ENCODE data around the gene LGMN.
A peak's percentile ranks its signal among the peaks of the same experiment; 100 is the strongest.
"Not testable (repeated sequence)": the region's sequence is repeated elsewhere in the genome, so short reads cannot be mapped to it uniquely, and the experiment has no call there.

The LGMN gene

DNA sequence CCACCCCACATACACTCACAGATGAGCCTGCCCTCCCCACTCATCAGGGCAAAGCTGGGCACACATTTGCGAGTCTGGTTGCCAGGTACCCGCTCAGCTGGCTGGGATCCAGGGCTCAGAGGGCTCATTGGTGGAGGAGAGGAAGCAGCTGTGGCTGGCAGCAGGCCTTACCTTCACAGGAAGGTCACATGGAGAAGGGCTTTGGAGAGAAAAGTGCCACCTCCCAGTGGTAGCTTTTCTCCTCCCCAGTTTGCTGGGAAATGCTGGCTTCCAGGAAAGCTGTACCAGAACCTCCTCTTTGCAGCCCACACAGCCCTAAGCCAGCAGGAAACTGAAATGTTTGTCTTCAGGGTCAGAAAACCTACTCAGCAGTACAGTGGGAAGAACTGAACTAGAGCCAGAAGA, 55.6 kb downstream of the LGMN start:
- no peak for DNase-seq

DNA sequence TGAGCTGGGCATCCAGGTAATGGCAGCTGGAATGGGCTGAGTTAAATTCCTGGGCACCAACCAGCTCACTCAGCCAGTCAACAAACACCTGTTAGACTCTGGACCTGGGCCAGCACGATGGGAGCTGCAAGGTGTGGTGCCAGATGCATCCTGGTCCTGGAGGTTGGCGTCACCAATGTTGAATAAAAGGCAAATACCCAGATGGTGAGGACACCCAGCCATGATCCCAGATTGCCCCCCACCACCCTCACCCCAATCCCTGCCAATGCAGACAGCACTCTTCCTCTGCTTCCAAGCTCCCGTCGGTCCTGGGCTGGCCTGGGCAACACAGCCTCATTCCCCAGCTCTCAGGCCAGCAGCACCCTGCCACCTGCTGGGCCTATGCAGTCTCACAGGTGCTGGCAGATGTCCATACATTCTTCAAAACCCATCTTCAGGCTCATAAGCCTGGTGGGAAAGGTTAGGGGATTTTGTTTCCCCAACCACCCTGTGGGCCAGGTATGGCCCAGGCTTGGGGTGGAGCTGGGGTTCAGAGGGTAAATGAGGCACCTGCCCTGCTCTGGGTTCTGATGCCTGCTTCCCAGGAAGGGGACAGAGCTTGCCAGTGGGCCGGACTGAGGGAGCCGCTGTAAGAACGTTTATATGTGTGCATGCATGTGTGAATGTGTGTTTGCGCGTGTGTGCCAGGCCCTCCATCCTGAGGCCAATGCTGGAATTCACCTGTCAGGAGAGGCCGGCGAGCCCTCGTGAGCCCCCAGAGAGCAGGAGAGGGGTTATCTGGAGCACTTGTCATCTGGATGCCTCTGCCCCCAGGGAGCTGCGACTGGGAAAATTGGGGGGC, 58.0 kb downstream of the LGMN start:
- DNase-seq: no peak

DNA sequence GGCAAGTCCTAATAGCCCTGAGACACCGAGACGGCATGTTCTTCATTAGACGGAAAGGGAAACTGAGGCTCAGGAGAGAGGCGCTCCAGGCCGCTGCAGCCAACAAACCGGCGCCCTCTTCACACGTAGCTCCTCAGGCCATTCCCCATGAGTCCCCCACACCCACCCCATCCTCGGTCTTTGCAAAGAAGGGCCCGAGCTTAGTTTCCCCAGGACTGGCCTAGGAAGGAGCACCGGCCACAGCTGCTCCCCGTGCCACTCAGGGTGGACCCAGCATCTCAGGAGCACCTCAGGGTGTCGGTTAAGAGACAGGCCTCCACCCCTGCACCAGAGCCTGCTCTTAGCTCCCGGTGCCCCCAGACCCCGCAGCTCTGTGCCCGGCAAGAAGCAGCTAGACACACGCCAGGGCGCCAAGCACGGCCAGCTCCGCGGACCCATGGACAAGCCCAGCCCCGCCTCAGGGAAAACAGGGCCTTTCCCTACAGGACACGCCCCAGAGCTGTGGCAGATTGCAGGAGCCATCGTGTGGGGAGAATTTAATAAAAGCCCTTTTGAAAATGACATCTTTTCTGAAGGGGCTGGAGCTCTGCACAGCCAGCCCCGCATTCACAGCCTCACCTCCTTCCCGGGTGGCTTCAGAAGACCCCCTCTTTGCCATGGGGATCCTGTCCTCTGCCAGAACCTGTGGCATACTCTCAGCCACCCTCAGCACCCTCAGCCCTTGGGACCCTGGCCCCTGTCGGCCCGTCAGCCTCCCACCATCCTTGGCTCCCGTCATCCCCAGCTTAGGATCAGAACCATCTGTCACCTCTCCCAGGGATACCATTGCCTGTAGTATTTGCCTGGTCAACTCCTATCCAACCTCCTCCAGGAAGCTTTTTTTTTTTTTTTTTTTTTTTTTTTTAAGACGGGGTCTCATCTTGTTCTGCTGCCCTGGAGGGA, 59.7 kb downstream of the LGMN start:
- DNase-seq: no peak

DNA sequence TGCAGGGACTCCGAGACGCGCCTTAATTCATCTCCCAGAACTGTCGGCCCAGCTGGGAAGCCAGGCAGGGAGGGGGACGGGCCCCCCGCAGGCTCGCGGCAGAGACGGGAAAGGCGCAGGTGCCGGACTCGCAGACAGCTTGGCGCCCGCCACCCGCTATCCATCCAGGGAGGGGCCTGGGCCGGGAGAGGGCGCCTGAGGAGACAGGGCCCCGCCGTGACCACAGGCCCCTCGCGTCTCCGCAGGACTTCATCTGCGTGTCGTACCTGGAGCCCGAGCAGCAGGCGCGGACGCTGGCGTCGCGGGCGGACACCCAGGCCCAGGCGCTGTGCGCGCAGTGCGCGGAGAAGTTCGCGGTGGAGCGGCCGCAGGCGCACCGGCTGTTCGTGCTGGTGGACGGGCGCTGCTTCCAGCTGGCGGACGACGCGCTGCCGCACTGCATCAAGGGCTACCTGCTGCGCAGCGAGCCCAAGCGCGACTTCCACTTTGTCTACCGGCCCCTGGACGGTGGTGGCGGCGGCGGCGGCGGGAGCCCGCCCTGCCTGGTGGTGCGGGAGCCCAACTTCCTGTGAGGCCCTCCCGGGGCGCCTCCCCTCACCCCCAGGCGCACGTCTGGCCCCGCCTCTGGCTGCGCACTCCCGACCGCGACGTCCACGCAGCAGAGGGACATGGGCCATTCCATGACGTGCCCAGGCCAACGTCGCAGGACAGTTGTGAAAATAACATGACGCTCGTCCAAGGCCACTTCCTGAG, 60.6 kb downstream of the LGMN start:
- no peak for DNase-seq

DNA sequence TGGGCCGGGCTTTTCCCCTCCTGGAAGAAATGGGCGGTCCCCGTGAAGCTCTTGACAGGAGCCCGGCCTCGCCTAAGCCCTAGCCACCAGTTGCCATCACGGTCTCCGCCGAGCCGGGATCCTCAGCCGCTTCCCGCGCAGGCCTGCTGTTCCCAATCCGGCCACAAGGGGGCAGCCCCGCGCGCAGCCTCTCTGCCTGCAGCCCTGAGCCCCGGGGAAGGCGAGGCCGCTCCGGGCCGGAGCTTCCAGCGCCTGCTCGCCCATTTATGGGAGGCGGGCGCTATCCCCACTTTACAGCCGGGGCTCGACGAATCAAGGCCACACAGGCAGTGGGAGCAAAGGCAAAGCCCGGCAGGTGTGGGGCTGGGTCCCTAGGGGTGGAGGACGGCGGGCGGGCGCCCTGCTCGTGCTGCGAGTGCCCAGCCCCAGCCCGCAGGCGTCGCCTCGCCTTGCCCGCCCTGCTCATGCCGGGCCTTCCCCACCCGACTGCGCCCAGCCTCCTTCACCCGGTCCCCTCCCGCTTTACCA, 61.5 kb downstream of the LGMN start:
- DNase-seq: peak; percentile 90

DNA sequence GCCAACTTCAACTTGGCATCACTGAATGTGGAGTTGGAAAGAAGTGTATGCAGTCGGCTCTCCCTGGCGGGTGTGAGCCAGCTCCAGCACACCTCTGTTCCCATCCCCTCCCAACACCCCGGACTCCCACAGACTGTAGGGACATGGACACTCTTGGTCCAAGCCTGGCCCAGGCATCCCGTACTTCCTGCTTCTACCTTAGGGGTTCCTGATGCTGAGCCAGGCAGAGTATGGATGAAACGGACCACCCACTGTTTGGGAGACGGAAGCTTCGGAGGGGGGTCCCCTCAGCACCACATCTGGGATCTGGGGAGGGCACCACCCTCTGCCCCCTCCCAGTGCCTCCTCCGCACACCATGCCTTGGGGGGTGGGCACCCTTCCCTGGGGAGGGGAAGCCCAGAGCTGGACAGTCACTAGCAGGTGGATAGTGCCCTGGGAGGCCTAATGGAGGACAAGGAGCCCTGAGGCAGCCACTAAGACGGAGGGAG, 62.0 kb downstream of the LGMN start:
- DNase-seq: no peak

DNA sequence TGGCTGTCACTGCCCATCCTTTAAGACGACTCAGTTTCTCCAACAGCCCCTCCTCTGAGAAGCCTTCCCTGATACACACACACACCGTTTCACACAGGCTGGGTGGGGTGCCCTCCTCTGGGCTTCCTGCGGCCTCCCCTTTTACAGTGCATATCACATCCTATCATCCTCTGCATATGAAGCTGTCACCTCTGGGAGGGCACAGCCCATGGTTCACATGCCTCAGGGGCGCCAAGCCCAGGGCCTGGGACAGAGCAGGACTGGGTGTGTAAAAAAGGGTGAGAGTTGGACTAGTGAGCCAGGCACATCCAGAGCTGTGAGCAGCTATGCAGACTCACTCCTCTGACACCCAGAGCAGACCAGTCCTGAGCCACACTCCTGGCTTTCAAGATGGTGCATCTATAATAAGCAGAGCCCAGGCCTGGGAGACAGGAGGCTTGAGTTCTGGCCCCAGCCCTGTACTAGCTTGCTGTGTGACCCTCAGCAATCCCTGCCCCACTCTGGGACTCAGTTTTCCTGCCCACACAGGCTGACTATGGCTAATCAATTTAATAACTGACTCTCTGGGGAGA, 62.6 kb downstream of the LGMN start:
- DNase-seq: no peak

DNA sequence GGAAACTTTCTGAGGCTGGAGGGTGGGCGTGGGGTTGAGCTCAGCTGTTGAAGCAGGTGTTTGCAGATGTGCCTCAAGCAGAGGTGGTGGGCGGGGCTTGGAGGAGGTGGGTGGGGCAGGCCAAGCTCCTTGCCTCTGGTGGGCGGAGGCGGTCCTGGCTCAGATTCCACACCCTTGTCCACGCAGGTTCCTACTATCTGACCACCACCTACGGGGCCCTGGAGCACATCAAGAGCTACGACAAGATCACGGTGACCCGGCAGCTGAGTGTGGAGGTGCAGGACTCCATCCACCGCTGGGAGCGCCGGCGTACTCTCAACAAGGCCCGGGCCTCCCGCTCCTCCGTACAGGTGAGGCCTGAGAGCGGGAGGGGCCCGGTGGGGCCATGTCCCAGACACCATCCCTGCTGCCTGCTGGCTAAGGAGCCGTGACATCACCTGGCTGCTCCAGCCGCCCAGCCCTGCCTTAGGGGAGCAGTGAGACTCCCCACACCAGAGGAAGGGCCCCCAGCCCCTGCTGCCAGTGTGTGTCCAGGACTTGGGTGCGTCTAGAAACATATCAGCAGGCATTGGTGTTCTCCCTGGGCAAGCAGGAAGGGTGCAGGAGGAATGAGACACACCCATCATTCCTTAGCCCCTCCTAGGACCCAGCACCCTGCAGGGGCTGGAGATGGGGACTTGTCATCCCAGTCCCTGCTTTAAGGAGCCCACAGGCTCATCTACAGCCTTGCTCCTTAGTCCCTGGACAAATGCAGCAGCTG, 63.4 kb downstream of the LGMN start:
- DNase-seq: no peak

DNA sequence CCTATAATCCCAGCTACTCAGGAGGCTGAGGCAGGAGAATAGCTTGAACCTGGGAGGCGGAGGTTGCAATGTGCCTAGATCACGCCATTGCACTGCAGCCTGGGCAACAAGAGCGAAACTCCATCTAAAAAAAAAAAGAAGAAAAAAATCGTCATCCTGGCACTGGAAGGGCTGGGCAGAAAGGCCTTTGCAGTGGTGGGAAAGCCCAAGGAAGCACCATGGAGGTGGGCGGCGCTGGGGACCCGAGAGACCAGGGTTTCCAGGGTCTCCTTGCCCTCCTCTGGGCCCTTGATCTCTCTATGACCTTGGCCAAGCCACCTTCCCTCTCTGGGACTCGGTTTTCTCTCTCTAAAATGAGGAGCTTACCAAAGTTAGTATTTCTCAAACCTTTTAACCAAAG, 65.4 kb downstream of the LGMN start:
- DNase-seq: no peak

DNA sequence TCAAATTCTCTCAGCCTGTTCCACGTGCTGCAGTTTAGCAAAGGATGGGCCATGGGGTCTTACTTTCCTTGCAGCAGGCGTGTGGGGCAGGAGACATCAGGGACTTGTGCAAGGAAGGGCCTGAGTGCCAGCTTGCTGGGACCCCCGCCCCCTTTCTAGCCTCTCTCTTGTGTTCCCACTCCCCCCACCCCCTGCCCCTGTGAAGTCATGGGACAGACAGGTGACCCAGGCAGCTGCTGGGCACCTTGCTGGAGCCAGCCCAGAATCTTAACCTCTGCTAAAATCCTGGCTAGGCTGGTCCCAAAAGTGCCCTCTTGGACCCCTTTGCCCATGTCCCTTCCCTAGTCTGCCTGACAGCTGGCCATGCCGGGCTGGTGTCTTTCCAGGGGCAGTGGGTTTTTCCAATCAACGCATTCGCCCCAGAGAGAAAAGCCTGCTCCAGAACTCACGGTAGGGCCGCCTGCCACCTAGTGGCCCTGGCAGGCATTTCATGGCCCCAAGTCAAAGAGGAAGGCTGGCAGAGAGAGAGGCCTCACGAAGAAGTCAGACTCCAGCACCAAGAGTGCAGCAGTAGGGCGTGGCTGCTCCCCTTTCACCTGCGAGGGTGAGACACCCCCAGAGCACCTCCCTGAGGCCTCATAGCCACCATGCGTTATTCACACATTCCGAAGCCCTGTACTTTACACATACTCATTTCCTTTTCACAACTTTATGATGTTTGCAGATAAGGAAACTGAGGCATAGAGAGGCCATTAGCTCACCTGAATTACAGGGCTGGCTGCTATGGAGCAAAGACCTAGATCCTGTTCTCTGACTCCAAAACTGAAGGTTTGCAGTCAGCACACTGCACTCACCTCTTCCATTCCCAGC, 67.4 kb downstream of the LGMN start:
- peak; percentile 84 for DNase-seq

DNA sequence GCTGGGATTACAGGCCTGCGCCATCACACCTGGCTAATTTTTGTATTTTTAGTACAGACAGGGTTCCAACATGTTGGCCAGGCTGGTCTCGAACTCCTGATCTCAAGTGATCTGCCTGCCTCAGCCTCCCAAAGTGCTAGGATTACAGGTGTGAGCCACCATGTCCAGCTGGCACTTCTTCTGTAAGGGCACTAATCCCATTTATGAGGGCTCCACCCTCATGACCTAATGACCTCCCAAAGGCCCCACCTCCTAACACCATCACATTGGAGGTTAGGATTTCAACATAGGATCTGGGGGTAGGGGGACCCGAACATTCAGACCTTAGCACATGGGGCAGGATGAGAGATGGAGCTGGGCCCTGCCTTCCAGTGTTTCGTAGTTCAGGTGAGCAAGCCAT, 68.1 kb downstream of the LGMN start:
- DNase-seq: not testable (repeated sequence)

DNA sequence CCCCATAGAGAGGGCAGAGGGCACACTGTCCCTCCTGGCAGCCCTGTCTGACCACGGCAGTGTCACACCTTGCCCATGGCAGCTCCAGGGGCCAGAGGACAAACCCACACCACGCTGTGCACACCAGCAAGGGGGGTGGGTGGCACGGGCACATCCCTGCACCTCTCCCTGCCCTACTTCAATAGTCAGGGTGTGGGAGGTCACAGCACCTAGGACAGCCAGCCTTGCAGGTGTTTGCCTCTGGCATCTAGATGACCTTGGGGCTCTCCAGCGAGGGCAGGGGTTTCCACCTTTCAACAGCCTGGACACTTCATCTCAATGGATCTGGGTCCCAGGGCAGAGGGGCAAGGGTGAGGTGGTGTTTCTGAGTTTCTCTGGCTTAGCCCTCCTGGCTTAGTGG, 69.2 kb downstream of the LGMN start:
- no peak for DNase-seq

DNA sequence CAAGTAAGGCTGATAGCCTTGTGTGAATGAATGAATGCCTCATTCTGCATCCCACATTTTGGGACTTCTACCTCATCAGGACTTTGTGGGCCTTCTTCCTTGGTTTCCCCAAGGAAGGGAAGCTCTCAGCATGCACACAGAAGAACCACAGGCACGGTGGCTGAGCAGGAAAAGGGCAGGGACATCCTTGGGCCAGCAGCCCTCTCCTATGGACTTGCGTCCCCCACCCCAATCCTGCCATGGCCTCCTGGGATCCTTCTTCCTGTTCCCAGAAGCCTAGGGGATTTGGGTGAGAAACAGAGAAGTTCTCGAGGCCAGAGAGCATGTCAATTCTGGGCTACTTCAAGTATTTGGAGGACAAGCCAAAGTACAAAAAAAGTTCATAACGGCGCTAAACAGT, 69.7 kb downstream of the LGMN start:
- DNase-seq: no peak

DNA sequence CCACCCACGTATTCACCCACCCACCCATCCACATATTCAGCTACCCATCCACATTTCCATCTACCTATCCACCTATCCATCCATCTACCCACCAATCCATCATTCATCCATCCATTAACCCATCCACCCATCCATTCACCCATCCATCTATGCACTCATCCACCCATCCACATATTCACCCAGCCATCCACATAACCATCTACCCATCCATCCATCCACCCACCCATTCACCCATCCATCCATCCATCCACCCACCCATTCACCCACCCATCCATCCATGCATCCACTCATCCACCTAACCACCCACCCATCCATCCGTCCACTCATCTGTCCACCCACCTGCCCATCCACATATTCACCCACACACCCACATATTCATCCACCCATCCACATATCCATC, 70.5 kb downstream of the LGMN start:
- DNase-seq: no peak

DNA sequence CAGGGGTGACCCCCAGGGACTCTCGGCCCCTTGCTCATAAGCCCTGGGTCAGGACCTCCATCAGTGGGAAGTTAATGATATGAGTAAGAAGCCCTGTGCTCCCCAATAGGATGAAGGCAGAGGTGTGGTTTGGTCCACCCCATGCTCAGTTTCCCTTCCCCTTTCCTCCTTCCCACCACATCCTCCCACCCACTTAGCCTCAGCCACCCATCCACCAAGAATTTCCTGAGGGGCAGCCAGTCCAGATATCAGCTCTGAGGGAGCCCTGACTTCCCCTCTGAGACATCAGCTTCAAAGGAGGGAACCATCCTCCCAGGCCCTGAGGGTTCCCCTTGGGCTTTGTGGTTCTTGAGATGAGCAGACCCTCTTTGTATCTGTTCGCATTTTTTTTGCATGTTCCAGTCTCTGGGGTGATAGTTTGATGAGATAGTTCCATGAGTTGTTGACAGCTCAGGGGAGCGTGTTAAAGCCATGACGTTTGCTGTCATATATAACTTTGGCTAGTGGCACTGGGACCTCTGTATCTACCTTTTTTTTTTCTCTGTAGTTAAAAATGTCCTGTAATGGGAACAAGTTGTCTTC, 71.2 kb downstream of the LGMN start:
- DNase-seq: peak; percentile 84

DNA sequence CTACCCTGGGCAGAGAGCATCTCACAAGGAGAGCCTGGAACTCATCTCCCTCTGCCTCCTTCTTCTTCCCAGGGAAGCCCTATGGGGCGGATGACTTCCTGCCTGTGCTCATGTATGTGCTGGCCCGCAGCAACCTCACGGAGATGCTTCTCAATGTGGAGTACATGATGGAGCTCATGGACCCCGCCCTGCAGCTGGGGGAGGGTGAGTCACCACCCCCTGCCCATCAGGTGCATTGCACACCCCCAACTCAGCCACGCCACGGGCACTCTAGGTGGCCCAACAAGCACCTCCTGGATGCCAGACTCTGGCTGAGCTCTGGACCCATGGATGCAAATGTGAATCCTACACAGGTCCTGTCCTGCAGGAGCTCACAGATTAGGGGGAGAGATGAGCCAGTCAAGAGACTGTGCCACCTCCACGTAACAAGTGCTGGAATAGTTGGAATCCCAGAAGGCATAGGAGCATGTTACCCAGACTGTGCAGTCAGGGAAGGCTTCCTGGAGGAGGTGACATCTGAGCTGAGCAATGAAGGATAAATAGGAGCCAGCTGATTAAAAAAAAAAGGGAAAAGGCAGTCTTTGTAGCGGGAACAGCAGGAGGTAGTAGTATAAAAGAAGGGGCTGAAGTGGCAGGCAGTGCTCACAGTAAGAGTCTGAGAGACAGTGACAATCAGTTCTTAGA, 71.9 kb downstream of the LGMN start:
- no peak for DNase-seq

DNA sequence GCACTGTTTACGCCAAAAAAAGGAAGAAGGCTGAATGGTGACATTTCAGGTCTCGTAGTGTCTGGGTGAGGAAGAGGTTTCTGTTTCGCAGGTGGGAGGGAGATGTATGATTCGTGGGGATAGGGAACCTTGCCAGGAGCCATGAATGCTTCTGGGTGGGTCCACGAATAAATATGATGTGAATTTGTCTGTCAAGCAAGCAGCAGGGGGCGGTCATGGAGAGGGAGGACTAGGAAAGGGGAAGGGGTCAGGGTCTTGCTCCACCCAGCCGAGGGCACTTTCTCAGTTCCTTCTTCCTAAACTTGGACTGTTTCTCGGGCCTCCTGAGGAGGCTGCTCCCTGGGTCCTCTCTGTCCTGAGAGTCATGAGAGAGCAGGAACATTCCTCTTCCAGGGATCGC, 72.5 kb downstream of the LGMN start:
- no peak for DNase-seq

DNA sequence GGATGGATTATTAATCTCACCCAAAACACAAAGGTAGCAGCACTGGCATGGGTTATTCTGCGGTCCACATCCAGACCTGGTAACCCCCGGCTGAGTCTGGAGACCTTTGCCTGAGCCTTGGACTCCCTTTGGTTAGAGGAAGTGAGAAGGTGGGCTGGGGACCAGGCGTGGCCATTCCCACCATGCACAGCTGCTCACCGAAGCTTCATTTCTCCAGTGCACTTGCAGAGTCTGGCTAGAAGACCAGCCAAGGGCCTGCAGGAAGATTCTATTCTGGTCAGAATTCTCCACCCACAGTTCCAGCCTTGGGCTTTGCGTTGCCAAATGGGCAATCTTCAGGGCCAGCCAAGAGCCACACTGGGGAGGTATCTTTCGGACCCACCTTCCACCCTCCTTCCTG, 73.0 kb downstream of the LGMN start:
- no peak for DNase-seq

DNA sequence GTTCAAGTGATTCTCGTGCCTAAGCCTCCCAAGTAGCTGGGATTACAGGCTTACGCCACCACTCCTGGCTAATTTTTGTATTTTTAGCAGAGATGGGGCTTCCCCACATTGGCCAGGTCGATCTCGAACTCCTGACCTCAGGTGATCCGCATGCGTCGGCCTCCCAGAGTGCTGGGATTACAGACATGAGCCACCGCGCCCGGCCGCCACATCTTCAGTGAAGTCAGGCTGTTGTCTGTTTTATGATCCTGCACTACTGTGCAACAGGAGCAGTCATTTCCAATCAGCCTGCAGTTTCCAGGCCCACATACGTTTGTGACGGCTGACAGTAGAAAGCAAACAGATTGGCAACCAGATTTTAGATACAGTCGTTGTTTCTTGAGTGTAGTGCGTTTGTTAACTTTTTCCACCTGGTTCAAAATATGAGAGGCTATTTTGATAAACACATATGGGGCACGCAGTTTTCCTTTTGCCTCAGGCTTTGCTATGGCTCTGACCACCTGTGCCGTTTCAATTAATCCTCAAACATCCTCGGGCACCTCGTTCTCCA, 74.8 kb downstream of the LGMN start:
- no peak for DNase-seq
